HEK293T (cell line): Measurements from ENCODE around the gene CFAP58.

Experiments
- CTBP1 ChIP-seq: fragments of 450-650 bp; IDR thresholded peaks from 2 replicates; pipeline ENCODE4 v1.6.1; 2016; ENCODE audit warnings: borderline replicate concordance
- FOXA1 ChIP-seq: fragments of 450-650 bp; IDR thresholded peaks from 2 replicates; pipeline ENCODE4 v1.6.1; 2016; ENCODE audit warnings: mild to moderate bottlenecking
- FOXM1 ChIP-seq: fragments of 450-650 bp; IDR thresholded peaks from 2 replicates; pipeline ENCODE4 v1.6.1; 2017; ENCODE audit warnings: mild to moderate bottlenecking, borderline replicate concordance
- HDGF ChIP-seq: fragments of 450-650 bp; IDR thresholded peaks from 2 replicates; pipeline ENCODE4 v1.6.1; 2017; ENCODE audit warnings: antibody characterized with exemption, borderline replicate concordance
- LEF1 ChIP-seq: fragments of 450-650 bp; IDR thresholded peaks from 2 replicates; pipeline ENCODE4 v1.6.1; 2017; ENCODE audit warnings: mild to moderate bottlenecking, borderline replicate concordance
- SUZ12 ChIP-seq: fragments of 450-650 bp; IDR thresholded peaks from 2 replicates; pipeline ENCODE4 v1.6.1; 2016; ENCODE audit warnings: mild to moderate bottlenecking
- TARDBP ChIP-seq: fragments of 450-650 bp; IDR thresholded peaks from 2 replicates; pipeline ENCODE4 v1.6.1; 2016
- ZNF384 ChIP-seq: fragments of 450-650 bp; IDR thresholded peaks from 2 replicates; pipeline ENCODE4 v1.6.1; 2016

DNA sequence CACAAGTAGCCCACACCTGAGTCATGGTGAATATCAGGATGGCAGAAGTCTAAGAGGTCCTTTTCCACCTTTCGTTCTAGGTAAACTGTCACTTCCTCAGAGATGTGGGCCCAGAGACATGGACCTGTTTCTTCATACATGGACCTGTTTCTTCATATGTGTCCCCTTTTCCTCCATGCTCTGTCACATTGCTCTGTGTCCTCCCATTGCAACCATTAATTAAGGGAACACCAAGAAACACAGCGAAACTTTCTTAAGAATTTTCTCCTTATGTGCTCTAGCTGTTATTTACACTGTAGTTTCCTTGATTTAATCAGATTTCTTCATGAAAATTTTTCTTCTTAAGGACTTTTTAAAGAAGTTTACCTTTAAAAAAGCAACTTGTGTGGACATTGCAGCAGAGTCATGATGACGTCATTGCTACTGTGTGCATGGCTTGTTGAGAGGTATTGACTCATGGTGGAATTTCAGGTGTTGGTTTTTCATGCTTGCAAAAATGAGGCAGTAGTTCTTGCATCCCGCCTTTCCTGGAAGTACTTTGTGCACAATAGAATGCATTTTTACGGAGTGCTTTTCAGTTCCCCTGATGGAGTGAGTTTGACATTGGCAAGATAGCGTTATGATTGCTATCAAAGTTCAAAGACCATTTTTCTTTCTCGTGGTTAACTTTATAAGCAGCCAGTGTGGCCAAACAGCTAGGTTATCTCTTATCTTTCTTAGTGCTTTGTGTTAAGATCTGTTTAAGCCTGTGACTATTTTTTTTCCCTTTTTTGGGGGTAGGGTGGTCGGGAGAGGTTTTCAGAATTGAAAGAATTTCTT lies 37.7 kb downstream of the CFAP58 start:
- no peak for TF ChIP-seq TARDBP
- no peak for TF ChIP-seq LEF1
- no peak for TF ChIP-seq FOXA1
- TF ChIP-seq SUZ12 = no peak
- no peak for TF ChIP-seq FOXM1
- no peak for TF ChIP-seq CTBP1
- no peak for TF ChIP-seq ZNF384
- no peak for TF ChIP-seq HDGF
